Spleen (tissue), 7 donors: Measurements from ENCODE around the gene TBL3.

ENCODE experiments used
- POLR2AphosphoS5 ChIP-seq, 3 donors: sonication (generic); formaldehyde crosslinking; IDR thresholded peaks; one replicate each; pipeline ENCODE4 v1.5.1; 2017; ENCODE audit warnings: antibody characterized with exemption in 3 of 3
- TF ChIP-seq, protein P1 (sequence below), 11 experiments: fragments of 200-600 bp in 7 of 11; fragments of 450-650 bp in 4 of 11; sonication (generic) in 4 of 11; IDR thresholded peaks in 8 of 11; conservative IDR thresholded peaks in 3 of 11; 1 replicate in 7 of 11; 2 replicates in 4 of 11; pipeline versions ENCODE4 v1.4.0 to v1.8.0; 2016 to 2021; ENCODE audit warnings: antibody characterized with exemption in 11 of 11, inconsistent platforms in 4 of 11, mild to moderate bottlenecking in 1 of 11
- donor health status: DM: no; HTN: no; CAD: no; lungs with moderate emphysema.
- donor health status: DM: no; HTN: no; CAD: no.
- donor health status: DM: no; HTN: no; CAD: no.

DNA sequence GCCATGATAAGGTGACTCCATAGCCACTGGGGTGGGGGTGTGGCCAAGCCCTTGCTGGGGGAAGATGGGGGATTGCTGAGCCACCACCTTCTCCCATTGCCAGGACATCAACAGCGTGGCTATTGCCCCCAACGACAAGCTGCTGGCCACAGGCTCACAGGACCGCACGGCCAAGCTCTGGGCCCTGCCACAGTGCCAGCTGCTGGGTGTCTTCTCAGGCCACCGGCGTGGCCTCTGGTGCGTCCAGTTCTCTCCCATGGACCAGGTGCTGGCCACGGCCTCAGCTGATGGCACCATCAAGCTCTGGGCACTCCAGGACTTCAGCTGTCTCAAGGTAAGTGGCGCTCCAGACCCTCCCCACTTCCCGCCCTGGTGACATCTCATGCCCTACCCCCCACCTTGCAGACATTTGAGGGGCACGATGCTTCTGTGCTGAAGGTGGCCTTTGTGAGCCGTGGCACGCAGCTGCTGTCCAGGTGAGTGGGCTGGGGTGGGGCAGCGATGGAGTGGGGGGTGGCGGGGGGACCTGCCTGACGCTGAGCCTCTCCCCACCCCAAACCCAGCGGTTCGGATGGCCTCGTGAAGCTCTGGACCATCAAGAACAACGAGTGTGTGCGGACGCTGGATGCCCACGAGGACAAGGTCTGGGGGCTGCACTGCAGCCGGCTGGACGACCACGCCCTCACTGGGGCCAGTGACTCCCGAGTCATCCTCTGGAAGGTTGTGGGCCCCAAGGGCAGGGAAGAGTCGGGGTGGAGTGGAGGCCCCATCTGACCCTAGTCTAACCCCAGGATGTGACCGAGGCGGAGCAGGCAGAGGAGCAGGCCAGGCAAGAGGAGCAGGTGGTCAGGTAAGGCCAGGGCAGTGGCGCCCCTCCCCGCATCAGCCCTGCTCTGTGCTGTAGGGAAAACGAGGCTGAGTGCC lies 5.4 kb downstream of the TBL3 start:
- TF ChIP-seq, protein P1, sequence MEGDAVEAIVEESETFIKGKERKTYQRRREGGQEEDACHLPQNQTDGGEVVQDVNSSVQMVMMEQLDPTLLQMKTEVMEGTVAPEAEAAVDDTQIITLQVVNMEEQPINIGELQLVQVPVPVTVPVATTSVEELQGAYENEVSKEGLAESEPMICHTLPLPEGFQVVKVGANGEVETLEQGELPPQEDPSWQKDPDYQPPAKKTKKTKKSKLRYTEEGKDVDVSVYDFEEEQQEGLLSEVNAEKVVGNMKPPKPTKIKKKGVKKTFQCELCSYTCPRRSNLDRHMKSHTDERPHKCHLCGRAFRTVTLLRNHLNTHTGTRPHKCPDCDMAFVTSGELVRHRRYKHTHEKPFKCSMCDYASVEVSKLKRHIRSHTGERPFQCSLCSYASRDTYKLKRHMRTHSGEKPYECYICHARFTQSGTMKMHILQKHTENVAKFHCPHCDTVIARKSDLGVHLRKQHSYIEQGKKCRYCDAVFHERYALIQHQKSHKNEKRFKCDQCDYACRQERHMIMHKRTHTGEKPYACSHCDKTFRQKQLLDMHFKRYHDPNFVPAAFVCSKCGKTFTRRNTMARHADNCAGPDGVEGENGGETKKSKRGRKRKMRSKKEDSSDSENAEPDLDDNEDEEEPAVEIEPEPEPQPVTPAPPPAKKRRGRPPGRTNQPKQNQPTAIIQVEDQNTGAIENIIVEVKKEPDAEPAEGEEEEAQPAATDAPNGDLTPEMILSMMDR (IDR thresholded peaks at IDR 0.05 in 8 of 11, conservative IDR thresholded peaks at IDR 0.05 in 3 of 11) = no peak
- peak in 1 of 3 donors; percentile 7 for TF ChIP-seq POLR2AphosphoS5 (IDR thresholded peaks at IDR 0.05)
